ENCODE measurements around the gene AURKA.
"Not testable (repeated sequence)": the region's sequence is repeated elsewhere in the genome, so short reads cannot be mapped to it uniquely, and the experiment has no call there.

DNA sequence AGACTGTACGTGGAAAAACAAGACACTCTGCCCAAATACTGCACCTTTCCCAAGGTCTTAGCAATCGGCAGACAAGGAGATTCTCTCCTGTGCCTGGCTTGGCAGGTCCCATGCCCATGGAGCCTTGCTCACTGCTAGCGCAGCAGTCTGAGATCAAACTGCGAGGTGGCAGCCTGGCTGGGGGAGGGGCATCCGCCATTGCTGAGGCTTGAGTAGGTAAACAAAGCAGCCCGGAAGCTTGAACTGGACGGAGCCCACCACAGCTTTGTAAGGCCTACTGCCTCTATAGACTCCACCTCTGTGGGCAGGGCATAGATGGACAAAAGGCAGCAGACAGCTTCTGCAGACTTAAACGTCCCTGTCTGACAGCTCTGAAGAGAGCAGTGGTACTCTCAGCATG, 55.3 kb downstream of the AURKA start:
- TF ChIP-seq POLR2A, POLR2AphosphoS5, EP300 (IDR thresholded peaks at IDR 0.05): not testable (repeated sequence)
- TF ChIP-seq, protein P1, sequence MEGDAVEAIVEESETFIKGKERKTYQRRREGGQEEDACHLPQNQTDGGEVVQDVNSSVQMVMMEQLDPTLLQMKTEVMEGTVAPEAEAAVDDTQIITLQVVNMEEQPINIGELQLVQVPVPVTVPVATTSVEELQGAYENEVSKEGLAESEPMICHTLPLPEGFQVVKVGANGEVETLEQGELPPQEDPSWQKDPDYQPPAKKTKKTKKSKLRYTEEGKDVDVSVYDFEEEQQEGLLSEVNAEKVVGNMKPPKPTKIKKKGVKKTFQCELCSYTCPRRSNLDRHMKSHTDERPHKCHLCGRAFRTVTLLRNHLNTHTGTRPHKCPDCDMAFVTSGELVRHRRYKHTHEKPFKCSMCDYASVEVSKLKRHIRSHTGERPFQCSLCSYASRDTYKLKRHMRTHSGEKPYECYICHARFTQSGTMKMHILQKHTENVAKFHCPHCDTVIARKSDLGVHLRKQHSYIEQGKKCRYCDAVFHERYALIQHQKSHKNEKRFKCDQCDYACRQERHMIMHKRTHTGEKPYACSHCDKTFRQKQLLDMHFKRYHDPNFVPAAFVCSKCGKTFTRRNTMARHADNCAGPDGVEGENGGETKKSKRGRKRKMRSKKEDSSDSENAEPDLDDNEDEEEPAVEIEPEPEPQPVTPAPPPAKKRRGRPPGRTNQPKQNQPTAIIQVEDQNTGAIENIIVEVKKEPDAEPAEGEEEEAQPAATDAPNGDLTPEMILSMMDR (IDR thresholded peaks at IDR 0.05) = not testable (repeated sequence)
